ENCODE data around the gene RAB30.

DNA sequence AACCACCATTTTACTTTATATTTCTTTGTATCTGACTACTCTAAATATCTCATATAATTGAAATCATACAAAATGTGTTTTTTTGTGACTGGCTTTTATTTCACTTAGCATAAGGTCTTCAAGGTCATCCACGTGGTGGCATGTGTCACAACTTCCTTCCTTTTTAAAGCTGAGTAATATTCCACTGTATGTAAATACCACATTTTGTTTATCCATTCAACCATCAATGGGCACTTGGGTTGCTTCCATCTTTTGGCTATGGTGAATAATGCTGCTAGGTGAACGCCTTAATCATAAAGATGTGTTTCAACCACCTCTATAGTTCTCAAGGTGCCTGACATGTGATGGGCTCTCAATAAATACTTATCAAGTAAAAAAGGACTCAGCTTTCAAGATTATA lies 15.5 kb downstream of the RAB30 start:
- no peak for TF ChIP-seq ZNF274 (IDR thresholded peaks at IDR 0.05; ENCODE audit: low read depth, low read length)
- TF ChIP-seq YY1 (IDR thresholded peaks at IDR 0.05; ENCODE audit: insufficient read depth, insufficient read length) = no peak

Measured in NT2/D1 (cell line).